HG03280 (cell line): Measurements from ENCODE around the gene SH2D5.

Source experiments
- ATAC-seq: cut with Tn5 transposase; IDR thresholded peaks from one replicate; pipeline ENCODE4 v1.9.1; 2021; ENCODE audit warnings: mild to moderate bottlenecking, moderate library complexity; ENCODE audit not compliant: unreplicated experiment

The SH2D5 gene

DNA sequence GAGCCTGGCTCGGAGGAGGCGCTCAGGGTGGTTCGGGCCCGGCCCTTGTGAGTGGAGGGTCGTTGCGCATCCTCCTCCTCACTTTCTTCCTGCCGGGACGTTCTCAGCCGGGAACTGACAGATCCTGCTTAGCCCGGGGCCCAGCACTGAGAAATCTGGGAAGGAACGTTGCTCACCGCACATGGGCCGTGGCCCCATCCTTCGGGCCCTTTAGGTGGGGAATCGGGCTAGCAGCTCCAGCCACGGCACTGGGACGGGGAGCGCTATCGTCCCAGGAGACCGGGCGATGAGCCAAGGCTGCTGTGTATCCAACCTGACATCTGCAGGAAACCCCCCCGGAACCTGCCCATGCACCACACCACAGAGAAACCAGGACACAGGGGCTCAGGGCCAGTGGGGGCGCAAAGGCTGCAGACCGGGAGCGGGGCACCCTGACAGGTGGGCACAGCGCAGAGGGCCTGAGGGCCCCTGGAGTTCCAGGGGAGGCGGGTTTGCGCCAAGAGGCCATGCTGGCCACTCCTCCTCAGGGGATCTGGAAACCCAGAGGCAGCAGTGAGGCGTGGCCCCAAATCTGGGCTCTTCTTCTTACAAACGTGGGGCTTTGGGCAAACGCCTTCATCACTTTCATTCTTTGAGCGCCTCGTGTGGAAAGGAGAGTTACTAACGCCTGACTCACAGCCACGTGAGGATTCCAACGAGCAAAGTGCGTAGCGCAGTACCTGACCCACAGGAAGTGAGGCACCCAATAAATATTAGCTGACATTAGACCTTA, at the start of gene SH2D5:
TSS of gene SH2D5 (minus strand) at position 116 of the 772 bp plus-strand sequence. CDS start 4,659 bp downstream, outside the sequence.
- peak; percentile 53 for ATAC-seq

DNA sequence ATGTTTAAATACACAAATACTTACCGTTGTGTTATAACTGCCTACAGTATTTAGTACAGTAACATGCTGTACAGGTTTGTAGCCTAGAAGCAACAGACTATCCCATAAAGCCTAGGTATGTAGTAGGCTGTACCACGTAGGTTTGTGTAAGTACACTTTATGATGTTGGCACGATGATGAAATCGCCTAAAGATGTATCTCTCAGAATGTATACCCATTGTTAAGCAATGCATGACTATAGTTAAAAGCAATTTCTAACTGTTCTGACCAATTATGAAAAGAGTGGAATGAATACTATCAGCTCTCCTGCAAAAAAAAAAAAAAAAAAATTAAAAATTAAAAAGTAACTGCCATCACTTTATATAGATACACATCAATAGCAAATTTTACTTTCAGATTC, 43.2 kb upstream of the SH2D5 start:
- no peak for ATAC-seq

GRCh38 chr1:20771780-20772179, 39.3 kb upstream of the SH2D5 start:
- no peak for ATAC-seq

DNA sequence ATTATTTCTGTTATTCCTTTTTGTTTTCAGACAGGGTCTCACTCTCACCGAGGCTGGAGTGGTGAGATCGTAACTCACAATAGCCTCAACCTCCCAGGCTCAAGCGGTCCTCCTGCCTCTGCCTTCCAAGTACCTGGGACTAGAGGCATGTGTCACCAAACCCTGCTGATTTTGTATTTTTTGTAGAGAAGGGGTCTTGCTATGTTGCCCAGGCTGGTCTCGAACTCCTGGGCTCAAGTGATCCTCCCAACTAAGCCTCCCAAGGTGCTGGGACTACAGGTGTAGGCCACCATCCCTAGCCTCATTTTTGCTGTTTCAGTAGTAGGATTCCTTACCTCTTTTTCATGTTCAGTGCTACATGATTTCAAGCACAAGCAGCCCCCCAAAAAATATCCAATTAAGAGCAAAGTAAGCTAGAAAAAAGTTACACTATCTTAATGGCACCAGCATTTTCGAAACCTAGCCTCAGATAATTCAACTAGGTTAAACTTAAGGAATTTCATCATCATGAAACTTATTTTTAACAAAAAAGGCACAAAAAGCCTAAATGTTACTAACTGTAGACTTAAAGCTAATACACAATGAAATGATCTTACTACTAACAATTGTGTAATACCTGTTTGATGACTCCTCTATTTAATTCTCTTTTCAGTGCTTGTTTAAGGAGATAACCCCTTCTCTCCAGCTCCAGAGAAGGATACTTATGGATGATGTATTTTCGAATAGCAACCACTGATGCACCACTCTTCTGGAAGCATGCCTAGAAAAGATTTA, 38.0 kb upstream of the SH2D5 start:
- no peak for ATAC-seq

DNA sequence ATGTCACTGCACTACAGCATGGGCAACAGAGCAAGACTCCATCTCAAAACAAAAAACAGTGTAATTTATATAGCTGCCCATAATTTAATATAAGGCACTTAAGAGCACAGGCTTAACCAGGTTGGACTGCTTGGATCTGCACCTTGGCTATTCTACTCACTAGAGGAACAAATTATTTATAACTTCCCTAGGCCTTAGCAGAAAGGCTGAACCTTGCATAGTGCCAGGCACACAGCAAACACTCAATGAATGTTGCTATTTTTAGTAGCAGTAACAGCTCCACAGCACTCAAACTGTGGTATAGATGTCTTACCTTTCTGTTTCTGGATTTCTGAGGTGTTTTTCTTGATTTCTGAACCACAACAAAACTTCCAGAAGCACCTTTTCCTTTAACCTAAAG, 34.8 kb upstream of the SH2D5 start:
- no peak for ATAC-seq

- ATAC-seq: no peak
Observed at GRCh38 chr1:20763417-20763816, 30.9 kb upstream of the SH2D5 start.

DNA sequence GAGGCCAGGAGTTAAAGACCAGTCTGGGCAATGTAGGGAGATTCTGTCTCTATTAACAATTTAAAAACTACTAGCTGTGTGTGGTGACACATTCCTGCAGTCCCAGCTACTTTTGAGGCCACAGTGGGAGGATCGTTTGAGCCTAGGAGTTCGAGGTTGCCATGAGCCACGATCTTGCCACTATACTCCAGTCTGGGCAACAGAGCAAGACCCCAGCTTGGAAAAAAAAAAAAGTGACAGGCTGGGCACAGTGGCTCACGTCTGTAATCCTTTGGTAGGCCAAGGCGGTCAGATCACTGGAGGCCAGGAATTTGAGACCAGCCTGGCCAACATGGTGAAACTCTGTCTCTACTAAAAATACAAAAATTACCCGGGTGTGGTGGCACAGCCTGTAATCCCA, 27.8 kb upstream of the SH2D5 start:
- ATAC-seq: no peak

DNA sequence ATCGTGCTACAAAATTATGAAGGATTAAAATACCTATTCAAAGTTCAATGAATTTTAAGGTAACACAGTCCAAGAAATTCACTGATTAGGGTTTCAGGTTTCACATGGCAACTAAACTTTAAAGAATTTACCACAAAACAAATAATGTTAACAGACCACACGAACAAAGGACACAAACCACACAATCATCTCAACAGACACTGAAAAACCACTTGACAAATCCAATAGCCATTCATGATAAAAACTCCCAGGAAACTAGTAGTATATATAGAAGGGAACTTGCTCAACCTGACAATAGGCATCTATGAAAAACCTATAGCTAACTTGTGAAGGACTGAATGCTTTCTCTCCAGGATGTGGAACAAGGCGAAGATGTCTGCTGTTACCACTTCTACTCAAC, 21.1 kb upstream of the SH2D5 start:
- no peak for ATAC-seq

DNA sequence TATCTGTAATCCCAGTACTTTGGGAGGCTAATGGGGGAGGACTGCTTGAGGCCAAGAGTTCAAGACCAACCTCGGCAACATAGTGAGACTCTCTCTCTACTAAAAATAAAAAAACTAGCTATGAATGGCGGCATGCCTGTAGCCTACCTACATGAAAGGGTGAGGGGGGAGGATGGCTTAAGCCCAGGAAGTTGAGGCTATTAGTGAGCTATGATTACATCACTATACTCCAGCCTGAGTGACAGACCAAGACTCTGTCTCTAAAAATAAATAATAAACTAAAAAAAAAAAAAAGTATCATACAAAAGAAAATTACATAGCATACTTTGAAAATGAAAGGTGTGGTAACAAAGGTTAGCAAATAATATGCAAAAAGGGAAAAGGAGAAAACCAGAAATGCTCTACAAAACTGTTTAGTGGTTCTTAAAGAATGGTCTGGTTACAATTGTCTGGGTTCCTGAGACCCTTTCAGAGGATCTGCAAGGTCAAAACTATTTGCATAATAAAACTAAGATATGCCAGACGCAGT, 19.0 kb upstream of the SH2D5 start:
- ATAC-seq: no peak

- ATAC-seq: no peak
Observed at GRCh38 chr1:20742671-20743070, 10.2 kb upstream of the SH2D5 start.

GRCh38 chr1:20740781-20741180, 8.3 kb upstream of the SH2D5 start:
- no peak for ATAC-seq

DNA sequence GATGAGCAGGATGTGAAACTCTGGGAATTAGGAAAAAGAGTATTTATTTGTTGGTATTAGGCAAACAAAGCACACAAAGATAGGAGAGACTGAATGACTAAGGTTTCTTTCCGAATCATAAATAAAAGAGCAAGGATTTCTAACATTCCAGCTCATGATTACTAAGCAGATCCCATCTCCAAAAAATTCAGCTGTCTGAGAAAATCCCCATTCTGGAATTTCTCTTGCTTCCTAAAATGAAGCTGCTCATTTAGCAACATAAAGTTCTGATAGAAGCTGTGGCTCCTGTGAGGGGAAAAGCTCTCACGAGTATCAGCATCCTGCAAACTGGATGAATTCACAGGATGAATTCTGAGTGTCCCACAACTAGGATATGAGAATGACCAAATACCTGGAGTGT, 6.7 kb upstream of the SH2D5 start:
- ATAC-seq: no peak

- no peak for ATAC-seq
Observed at GRCh38 chr1:20735581-20736111, 3.1 kb upstream of the SH2D5 start.

- ATAC-seq: peak; percentile 12
Observed at GRCh38 chr1:20733360-20733975, 965 bp upstream of the SH2D5 start.

- ATAC-seq: no peak
Observed at GRCh38 chr1:20732071-20732587, 374 bp downstream of the SH2D5 start.

DNA sequence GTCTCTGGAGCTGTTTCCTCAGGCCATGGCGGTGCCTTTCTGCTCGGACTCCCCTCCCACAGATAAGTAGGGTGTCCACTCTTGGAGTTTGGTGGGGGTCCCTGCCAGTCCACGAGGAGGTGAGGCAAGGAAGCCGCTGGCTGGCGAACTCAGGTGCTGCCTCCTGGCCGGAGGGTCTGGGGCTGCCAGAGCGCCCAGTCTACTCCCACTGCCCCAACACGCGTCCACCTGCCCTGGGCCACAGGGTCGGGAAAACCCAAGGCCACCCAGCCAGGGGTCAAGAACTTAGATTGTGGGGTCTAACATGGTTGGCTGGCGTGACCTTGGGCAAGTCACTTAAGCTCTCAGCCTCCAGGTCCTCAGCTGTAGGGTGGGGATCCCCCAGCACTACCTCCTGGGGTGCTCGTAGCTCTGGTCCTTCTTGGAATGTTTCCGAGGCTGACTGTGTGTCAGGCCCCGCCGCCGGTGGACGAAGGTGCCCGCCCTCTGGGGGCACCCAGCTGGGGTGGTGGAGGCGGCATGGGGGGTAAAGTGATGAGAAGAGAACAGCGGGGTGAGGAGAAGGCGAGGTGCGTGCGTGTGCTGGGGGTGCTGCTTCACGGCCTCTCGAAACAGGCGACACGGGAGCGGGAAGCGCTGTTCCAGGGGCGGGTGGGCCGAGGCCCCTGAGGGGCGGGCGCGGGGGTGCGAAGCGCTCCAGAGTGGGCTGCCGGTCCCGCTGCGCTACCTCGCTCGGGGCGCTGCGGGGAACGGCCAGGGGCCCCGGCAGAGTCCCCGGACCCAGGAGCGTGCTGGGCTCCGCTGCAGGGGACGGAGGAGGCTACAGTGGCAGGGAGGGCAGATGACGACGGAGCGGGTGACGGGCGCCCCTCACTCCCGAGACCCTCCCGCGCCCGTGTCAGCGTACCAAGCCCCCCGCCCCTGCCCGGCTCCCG, 1.2 kb downstream of the SH2D5 start:
- no peak for ATAC-seq

- no peak for ATAC-seq
Observed at GRCh38 chr1:20730690-20731056, 1.8 kb downstream of the SH2D5 start.

DNA sequence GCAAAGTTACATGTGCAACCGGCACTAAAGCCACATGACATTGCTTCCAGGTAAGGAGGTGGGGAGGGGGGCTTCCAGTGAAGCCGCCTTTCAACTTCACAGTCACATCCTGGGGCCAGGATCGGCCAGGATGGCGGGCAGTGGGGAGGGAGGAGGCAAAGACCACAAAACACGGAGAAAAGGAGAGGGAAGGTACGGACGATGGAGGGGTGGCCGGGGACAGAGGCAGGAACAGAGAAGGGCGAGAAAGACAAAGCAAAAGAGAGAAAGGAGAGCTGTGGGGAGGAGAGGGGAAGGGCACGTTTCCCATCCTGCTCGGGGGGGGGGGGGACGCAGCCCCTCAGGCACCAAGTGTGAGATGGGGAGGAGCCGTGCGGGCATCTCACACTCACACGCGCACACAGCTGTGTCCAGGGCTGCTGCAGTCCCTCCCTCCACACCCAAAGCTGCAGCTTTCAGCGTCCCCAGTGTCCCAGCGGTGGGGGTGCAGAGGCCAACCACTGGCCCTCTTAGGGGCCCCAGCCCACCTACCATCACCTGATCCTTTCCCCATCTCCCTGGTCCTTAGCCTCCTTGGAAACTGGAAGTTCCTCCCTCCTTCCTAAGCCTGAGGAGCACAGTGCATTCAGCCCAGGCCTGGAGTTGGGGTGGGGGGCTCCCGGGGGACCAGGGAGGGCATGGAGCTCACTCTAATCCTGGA, 2.4 kb downstream of the SH2D5 start:
- ATAC-seq: no peak

DNA sequence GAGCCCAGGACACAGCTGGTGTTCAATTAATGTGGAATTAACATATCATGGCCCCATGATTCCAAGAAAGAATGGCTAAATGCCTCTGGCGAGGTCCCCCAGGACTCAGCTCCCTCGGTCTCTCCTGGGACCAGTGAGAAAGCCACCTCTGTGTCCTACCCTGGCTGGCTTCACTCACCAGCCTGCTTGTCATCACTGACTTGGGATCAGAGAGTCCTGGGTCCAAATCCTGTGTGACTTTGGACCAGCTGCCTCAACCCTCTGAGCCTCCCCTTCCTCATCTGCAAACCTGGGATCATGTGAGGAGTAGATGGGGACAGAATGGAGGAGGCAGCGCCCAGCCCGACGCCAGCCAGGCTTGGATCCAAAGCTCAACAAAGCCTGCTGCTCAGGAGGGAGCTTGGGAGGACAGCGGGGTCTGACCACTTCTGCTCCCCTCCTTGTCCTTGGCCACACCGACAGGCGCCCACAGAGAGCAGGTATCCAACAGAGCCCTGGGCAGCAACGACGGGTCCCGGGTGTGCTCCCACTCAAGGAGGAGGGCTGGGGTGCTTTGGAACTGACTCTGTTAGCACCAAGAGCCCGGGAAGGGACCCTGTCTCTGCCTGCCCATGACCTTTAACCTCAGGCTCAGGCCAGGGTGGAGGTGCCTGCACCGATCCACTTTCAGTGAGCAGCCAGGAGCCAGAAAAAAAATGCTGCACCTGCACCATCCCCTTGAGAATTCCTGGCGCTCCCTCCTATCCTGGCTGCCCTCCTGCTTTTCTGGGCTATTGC, 3.2 kb downstream of the SH2D5 start:
- no peak for ATAC-seq
